VCaP (cell line): ENCODE results near the gene KCNJ18.
"Not testable (repeated sequence)": the region's sequence is repeated elsewhere in the genome, so short reads cannot be mapped to it uniquely, and the experiment has no call there.

Experiments used
- H3K27ac ChIP-seq: fragments of 450-650 bp; 2 replicates; pipeline ENCODE4 v1.5.1; 2017

The KCNJ18 gene

DNA sequence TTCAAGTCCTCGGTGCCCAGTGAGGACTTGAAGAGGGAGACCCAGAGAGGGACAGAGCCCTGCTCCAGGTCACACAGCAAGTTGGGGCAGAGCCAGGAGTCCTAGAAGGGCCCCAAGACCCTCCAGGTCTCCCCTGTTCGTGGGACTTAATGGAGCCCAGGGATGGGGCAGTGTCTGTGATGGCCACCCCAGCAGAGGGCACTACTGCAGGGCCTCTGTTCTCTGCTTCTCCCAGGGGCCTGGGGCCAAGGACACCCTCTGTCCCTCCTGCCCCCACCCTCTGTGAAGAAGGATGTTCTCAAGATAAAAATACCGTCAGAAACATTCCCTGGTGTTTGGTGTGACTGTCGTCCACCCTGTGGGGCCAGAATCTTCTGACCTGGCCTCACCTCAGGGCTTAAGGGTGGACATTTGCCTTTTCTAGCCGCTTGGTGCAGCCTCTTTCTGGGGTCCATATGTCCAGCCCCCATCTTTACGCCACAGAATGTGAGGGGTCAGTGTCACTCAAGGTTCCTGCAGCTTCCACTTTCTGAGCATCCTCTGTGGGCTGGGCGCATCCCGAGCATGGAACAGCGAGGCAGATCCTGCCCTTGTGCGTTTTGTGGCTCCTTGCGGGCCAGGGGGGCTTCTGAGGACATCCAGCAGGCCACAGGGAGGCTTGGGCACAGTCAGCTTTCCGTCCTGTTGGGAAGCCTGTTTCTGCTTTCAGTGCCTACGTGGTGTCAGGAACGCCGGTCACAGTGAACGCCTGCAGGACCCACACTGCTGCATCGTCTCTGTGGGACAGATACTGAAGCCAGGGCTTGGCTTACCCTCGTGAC lies at the start of gene KCNJ18:
Gene KCNJ18 (plus strand): TSS at position 641 of the 821 bp plus-strand sequence. CDS start 10,264 bp downstream, outside the sequence.
- not testable (repeated sequence) for H3K27ac ChIP-seq

DNA sequence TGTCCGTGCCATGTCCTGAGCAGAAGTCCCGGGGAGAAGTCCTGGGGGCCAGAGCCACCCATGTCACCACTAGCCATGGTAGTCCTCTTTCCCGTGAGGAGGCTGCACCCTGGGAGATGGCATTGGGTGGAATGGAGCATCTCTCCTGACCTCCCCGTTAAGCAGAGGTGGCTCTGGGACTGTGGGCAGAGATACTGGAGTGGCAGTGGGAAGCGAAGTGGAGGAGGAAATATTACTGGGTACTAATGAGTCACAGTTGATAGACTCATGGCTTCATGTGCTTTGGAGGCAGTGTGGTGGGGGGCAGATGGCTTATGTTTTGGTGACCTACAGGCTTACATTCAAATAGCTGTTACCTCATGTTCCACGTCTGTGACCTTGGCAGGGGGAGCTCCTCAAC lies 44.2 kb upstream of the KCNJ18 start:
- H3K27ac ChIP-seq: not testable (repeated sequence)

DNA sequence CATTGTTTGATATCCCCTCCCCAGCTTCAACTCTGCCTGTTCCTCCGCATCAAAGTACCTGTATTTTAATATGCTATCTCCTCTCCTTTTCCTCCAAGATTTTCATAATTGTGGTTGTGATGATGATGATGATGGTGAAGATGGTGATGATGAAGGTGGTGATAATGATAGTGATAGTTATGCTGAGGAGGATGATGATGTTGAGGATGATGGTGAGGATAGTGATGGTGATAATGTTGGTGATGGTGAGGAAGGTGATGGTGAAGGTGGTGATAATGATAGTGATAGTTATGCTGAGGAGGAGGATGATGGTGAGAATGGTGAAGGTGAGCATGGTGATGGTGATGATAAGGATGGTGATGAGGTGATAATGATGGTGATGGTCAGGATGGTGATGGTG lies 42.3 kb upstream of the KCNJ18 start:
- not testable (repeated sequence) for H3K27ac ChIP-seq

- not testable (repeated sequence) for H3K27ac ChIP-seq
Measured at GRCh38 chr17:21652049-21652448, 40.3 kb upstream of the KCNJ18 start.

GRCh38 chr17:21653211-21653610 lies 39.1 kb upstream of the KCNJ18 start:
- not testable (repeated sequence) for H3K27ac ChIP-seq

- H3K27ac ChIP-seq: not testable (repeated sequence)
Measured at GRCh38 chr17:21656518-21657309, 35.6 kb upstream of the KCNJ18 start.

GRCh38 chr17:21659635-21660034 lies 32.7 kb upstream of the KCNJ18 start:
- not testable (repeated sequence) for H3K27ac ChIP-seq

GRCh38 chr17:21661455-21661854 lies 30.9 kb upstream of the KCNJ18 start:
- H3K27ac ChIP-seq: not testable (repeated sequence)

- H3K27ac ChIP-seq: not testable (repeated sequence)
Measured at GRCh38 chr17:21663166-21663565, 29.2 kb upstream of the KCNJ18 start.

DNA sequence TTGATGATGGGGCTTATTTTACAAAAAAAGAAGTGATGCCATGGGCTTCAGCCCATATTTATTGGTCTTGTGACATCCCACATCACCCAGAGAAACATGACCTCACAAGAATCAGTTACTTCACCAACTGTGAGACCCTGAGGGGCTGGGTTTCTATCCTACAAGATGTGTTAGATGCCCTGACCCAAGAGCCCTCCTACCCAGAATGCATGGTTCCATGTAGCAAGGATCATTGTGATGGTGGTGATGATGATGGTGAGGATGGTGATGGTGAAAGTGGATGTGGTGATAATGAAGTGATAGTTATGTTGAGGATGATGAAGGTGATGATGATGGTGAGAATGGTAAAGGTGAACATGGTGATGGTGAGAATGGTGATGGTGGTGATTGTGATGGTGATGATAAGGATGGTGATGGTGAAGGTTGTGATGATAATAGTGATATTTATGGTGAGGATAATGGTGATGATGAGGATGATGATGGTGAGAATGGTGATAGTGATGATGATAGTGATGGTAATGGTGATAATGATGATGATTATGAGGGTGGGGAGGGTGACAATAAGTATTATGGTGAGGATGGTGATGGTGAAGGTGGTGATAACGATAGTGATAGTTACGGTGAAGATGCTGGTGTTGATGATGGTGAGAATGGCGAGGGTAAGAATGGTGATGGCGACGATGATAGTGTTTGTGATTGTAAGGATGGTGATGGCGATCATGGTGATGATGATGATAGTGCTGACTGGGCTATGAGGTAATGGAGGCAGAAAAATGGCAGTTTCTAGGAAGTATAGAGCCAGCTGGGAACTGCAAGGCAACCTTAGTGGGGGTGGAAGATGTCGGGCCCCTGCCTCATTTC lies 28.5 kb upstream of the KCNJ18 start:
- not testable (repeated sequence) for H3K27ac ChIP-seq

DNA sequence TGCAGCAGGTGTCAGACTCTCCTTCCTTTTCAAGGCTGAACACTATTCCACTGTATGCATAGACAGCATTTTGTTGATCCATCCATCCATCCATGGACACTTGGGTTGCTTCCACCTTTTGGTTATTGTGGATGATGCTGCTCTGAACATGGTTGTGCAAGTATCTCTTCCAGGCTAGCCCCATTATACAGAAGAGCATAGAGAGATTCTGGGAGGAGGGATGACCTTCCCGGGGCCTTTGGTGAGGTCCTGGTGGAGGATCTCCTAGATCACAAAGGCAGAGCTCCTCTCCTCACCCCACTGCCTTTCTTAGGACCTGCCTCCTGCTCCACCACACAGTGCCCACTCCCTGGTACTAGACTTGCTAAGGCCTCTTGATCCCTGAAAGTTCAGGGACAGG lies 27.2 kb upstream of the KCNJ18 start:
- not testable (repeated sequence) for H3K27ac ChIP-seq

GRCh38 chr17:21665935-21666493 lies 26.3 kb upstream of the KCNJ18 start:
- not testable (repeated sequence) for H3K27ac ChIP-seq

GRCh38 chr17:21666711-21667412 lies 25.5 kb upstream of the KCNJ18 start:
- H3K27ac ChIP-seq: not testable (repeated sequence)

DNA sequence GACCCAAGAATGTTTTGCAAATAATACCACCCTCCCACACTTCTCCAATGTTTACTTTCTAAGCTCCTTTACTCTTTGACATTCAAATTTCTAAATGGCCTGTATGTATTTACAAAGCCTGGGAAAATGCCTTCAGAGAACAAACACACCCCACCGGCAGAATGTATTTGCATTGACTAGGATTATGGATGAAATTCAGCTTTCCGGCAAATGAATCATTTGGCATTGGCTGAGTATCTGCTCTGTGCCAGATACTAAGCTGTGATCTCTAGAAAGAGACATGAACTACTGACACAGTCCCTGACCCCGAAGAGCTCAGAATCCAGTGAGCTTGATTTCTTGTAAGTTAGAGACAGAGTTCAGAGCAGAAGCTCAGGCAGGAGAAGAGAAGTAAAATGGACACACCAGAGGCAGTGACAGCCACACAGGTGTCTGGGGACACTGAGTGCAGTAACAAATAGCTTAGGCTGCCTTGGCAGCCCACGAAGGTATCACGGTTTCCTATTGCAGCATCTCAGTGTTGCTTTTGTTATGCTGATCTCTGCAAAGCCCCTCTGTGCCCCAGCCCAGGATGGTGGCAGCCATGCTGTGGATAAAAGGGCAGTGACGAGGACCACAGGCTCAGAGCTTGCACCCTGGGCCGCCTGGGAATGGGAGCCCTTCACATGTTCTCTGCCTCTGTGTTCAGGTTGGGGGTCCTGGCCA lies 24.8 kb upstream of the KCNJ18 start:
- H3K27ac ChIP-seq: not testable (repeated sequence)

DNA sequence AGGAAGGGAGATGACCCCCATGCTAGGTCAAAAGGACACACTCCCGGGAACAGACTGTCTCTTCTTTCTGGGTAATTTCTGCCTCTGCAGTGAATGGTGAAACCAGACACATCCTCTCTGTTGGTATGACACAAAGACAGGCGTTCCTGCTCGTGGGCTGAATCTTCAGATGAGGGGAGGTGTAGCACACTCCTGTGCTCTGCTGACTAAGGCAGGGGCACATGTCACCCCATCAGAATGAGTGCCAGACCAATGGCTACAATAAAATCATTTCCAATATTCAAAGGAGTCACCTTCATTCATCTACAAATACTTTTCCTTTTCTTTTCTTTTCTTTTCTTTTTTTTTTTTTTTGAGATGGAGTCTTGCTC lies 24.2 kb upstream of the KCNJ18 start:
- H3K27ac ChIP-seq: not testable (repeated sequence)

DNA sequence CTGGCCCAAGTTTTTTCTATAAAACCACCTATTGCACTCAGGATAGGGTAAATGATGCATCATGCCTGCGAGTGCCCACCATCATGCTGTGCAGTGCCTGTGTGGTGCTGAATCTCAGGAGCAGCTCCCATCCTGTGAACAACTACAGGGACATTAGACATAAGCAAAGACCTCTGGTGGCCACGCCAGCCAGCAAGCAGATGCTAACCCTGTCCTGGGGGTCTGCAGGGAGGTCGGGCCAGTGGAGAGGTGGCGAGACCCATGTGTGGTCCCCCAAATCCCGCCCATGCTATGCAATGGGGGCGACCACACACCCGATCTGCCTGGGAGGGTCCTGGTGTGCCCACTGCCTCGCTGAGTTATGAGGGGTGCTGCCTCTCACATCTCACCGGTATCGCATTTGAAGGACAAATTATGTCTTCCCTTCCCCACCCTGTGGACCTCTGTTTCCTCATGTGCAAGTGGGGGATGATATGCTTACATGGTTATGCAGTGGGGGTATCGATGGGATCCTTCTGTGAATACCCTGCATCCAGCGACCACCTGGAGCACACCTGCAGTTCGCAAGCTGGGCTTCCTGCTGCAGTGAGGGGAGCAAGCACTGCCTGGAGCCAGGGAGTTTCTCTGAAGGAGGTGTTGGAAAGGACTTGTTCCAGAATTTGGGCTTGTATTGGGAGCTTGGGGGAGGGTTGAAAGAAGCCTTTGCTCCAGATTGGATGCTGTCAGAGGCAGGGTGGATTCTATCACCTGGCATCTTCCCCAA lies 23.4 kb upstream of the KCNJ18 start:
- not testable (repeated sequence) for H3K27ac ChIP-seq

- not testable (repeated sequence) for H3K27ac ChIP-seq
Measured at GRCh38 chr17:21669616-21670360, 22.5 kb upstream of the KCNJ18 start.

DNA sequence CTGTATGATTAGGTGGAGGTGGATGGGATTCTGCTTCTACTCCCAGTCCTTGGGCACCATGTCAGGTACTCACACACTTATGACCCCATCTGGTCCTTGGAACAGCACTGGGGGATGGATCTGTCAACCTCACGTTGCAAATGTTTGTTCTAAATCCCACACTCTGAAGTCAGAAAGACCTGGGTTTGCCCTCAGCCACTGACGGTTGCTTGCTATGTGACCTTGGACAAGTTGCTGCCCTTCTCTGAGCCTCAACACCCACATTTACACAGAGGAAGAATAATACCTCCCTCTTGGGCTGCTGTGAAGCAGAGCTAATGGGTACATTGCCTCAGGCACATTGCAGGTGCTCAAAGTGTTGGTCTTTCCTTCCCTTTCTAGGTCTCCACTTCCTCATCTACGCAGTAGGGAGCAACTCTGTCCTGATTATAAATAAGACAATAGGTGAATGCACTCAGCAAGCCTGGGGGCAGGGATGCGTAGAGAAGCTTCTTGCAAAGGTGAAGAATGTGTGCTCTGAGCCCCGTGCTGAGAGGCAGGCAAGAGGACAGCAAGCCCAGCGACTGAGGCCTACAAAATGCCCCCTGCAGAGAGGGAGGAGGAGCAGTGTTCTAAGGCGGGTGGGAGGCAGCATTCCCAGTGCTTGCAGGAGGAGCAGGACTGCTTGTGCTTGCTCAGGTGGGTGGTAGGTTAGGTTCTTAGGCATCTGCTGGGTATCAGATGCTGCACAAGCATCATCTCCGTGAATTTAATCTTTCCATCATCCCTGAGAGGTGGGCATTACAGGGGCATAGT lies 21.8 kb upstream of the KCNJ18 start:
- not testable (repeated sequence) for H3K27ac ChIP-seq
